Endodermal cell (in vitro differentiated cells): ENCODE measurements around the gene RGS3. TPM values are rescaled to one million over a fixed set of nuclear protein-coding genes. Genes with fewer than 3 reads are reported as not detected.
A peak's percentile ranks its signal among the peaks of the same experiment; 100 is the strongest.

ENCODE experiments used
- DNase-seq: peaks from one replicate; pipeline ENCODE4 v3.0.0-alpha.2; 2017
- H3K27ac ChIP-seq: 2 replicates; pipeline ENCODE4 v1.5.1; 2013; ENCODE audit warnings: mild to moderate bottlenecking, low read depth, low read length, moderate library complexity
- H3K27me3 ChIP-seq: 2 replicates; pipeline ENCODE4 v1.6.1; 2013; ENCODE audit warnings: mild to moderate bottlenecking, low read length, moderate library complexity; ENCODE audit not compliant: insufficient read depth, control insufficient read depth, poor library complexity, severe bottlenecking
- H3K36me3 ChIP-seq: 2 replicates; pipeline ENCODE4 v1.7.0; 2013; ENCODE audit warnings: mild to moderate bottlenecking, low read length, moderate library complexity; ENCODE audit not compliant: control insufficient read depth, insufficient read depth
- H3K4me1 ChIP-seq: one replicate; pipeline ENCODE4 v1.7.0; 2013; ENCODE audit warnings: low read length; ENCODE audit not compliant: control insufficient read depth, insufficient read depth
- H3K4me3 ChIP-seq: 2 replicates; pipeline ENCODE4 v1.5.1; 2013; ENCODE audit warnings: mild to moderate bottlenecking, low read length, moderate library complexity
- H3K9ac ChIP-seq: 2 replicates; pipeline ENCODE4 v1.6.1; 2013; ENCODE audit warnings: mild to moderate bottlenecking, low read length, moderate library complexity; ENCODE audit not compliant: poor library complexity, severe bottlenecking; ENCODE audit errors: extremely low read depth
- H3K9me3 ChIP-seq: 2 replicates; pipeline ENCODE4 v1.6.1; 2013; ENCODE audit warnings: mild to moderate bottlenecking, low read length, moderate library complexity; ENCODE audit not compliant: control insufficient read depth
- H3K27ac Mint-ChIP-seq: 2 replicates; pipeline ENCODE4 v1.8.0; 2020; ENCODE audit warnings: mixed read lengths
- H3K27me3 Mint-ChIP-seq: 2 replicates; pipeline ENCODE4 v1.8.0; 2021; ENCODE audit warnings: mild to moderate bottlenecking, mixed read lengths; ENCODE audit not compliant: insufficient read depth
- H3K36me3 Mint-ChIP-seq: 2 replicates; pipeline ENCODE4 v1.8.0; 2020; ENCODE audit warnings: low read depth, mixed read lengths
- H3K4me1 Mint-ChIP-seq: 2 replicates; pipeline ENCODE4 v1.8.0; 2020; ENCODE audit warnings: mixed read lengths
- H3K4me3 Mint-ChIP-seq: 2 replicates; pipeline ENCODE4 v1.8.0; 2020; ENCODE audit warnings: mild to moderate bottlenecking, moderate library complexity, mixed read lengths
- H3K9me3 Mint-ChIP-seq: 2 replicates; pipeline ENCODE4 v1.8.0; 2020; ENCODE audit warnings: mild to moderate bottlenecking, mixed read lengths
- CTCF ChIP-seq: fragments of 200-600 bp; sonication (generic); conservative IDR thresholded peaks from 2 replicates; pipeline ENCODE4 v1.5.0; 2021; ENCODE audit warnings: antibody characterized with exemption, mild to moderate bottlenecking
- WGBS, 2 experiments: methylation state at CpG; one replicate each; pipeline versions ENCODE4 v1.1.5 to v1.1.7; 2013; ENCODE audit warnings: missing lambda C conversion rate in 2 of 2, mixed read lengths in 1 of 2; ENCODE audit not compliant: insufficient coverage in 1 of 2, insufficient read length in 1 of 2; 5-methylcytosine and 5-hydroxymethylcytosine counted together
- total RNA-seq, 2 donors: library from RNA; stranded (reverse); fragmentation: NEBNext Ultra II Directional in 1 of 2; extraction: Animal tissue kit (Norgen Biotek cat#: 25700) in 1 of 2; gene quantifications; 2 replicates in 1 of 2; 3 replicates in 1 of 2; pipeline ENCODE4 v1.2.1, GENCODE V29; 2021

Gene RGS3
- total RNA-seq, 2 donors from 2014 or later: 20.7 to 40.3 TPM

- peak; percentile 96 for DNase-seq
- no peak for TF ChIP-seq CTCF
- 50 to 52% methylated on average over 2 to 8 of the region's 8 CpGs for WGBS, 2 experiments
- peaks cover 23% of the 10 kb centered on the region for H3K4me1 ChIP-seq
- Mint-ChIP-seq H3K4me3 (no peak overlapping the region), H3K9me3 (no peaks in the 10 kb centered on the region), H3K4me1 (peaks cover 44% of the 10 kb centered on the region), H3K27me3 (peaks cover 4% of the 10 kb centered on the region), H3K27ac (peak overlapping the region; percentile 97), H3K36me3 (no peaks in the 10 kb centered on the region)
- H3K36me3 ChIP-seq: no peaks in the 10 kb centered on the region
- H3K9ac ChIP-seq: no peak overlapping the region
- H3K27ac ChIP-seq: no peak overlapping the region
- H3K9me3 ChIP-seq: no peaks in the 10 kb centered on the region
- no peaks in the 10 kb centered on the region for H3K27me3 ChIP-seq
- H3K4me3 ChIP-seq: no peak overlapping the region
Measured at GRCh38 chr9:113622600-113623400, 159.3 kb downstream of the RGS3 start.

GRCh38 chr9:113623851-113624485 lies 160.4 kb downstream of the RGS3 start:
- peaks cover 23% of the 10 kb centered on the region for H3K4me1 ChIP-seq
- peaks cover 45% of the 10 kb centered on the region for H3K4me1 Mint-ChIP-seq
- H3K36me3 ChIP-seq: no peaks in the 10 kb centered on the region

GRCh38 chr9:113624721-113625120 lies 161.2 kb downstream of the RGS3 start:
- DNase-seq: peak; percentile 34
- Mint-ChIP-seq H3K4me1 (peaks cover 43% of the 10 kb centered on the region), H3K27ac (no peak overlapping the region), H3K4me3 (no peak overlapping the region), H3K9me3 (no peaks in the 10 kb centered on the region), H3K36me3 (no peaks in the 10 kb centered on the region), H3K27me3 (peaks cover 6% of the 10 kb centered on the region)
- no peak overlapping the region for H3K4me3 ChIP-seq
- 76 to 81% methylated on average over 7 to 9 of the region's 9 CpGs for WGBS, 2 experiments
- peak overlapping the region; percentile 18 for H3K27ac ChIP-seq
- no peaks in the 10 kb centered on the region for H3K27me3 ChIP-seq
- no peak for TF ChIP-seq CTCF
- no peaks in the 10 kb centered on the region for H3K9me3 ChIP-seq
- H3K9ac ChIP-seq: no peak overlapping the region
- H3K36me3 ChIP-seq: no peaks in the 10 kb centered on the region
- H3K4me1 ChIP-seq: peaks cover 23% of the 10 kb centered on the region

More at GRCh38 chr9:113623851-113624485, 160.4 kb downstream of the RGS3 start:
- no peak overlapping the region for H3K27ac ChIP-seq
- TF ChIP-seq CTCF: no peak
- Mint-ChIP-seq H3K9me3 (no peaks in the 10 kb centered on the region), H3K27ac (peak overlapping the region; percentile 97), H3K36me3 (no peaks in the 10 kb centered on the region), H3K4me3 (no peak overlapping the region), H3K27me3 (peaks cover 6% of the 10 kb centered on the region)
- WGBS, 2 experiments: 95 to 96% methylated on average over 9 of the region's 9 CpGs
- H3K4me3 ChIP-seq: no peak overlapping the region
- no peaks in the 10 kb centered on the region for H3K9me3 ChIP-seq
- peak; percentile 39 for DNase-seq
- no peak overlapping the region for H3K9ac ChIP-seq
- H3K27me3 ChIP-seq: no peaks in the 10 kb centered on the region
